Stimulated activated CD4-positive, alpha-beta T cell treated with anti-CD3 and anti-CD28 coated beads, Interleukin-12 subunit alpha, Interleukin-12 subunit beta, amount 100 ng/mL, for 24 hours (primary cell): Measurements from ENCODE around the gene CCT2.

Experiments
- DNase-seq, 2 experiments: peaks; one replicate each; pipeline ENCODE4 v3.0.0-alpha.2; 2020; ENCODE audit warnings: low read depth in 2 of 2

The CCT2 gene

GRCh38 chr12:69641546-69641945, 56.3 kb downstream of the CCT2 start:
- no peak for DNase-seq

- DNase-seq = no peak
Observed at GRCh38 chr12:69642531-69642930, 57.3 kb downstream of the CCT2 start.

GRCh38 chr12:69644511-69644910, 59.3 kb downstream of the CCT2 start:
- DNase-seq = no peak

- no peak for DNase-seq
Observed at GRCh38 chr12:69645031-69645430, 59.8 kb downstream of the CCT2 start.

GRCh38 chr12:69647178-69647577, 61.9 kb downstream of the CCT2 start:
- DNase-seq = no peak

GRCh38 chr12:69648476-69648875, 63.2 kb downstream of the CCT2 start:
- DNase-seq = no peak

GRCh38 chr12:69649529-69649928, 64.3 kb downstream of the CCT2 start:
- DNase-seq = no peak
